HepG2 (cell line): ENCODE data around the gene KAT6B. TPM values are rescaled to one million over a fixed set of nuclear protein-coding genes. Genes with fewer than 3 reads are reported as not detected.

Source experiments
- ATAC-seq: fragments of 200-7000 bp; cut with Tn5 transposase; 3 replicates; pipeline ENCODE4 v1.9.1; 2020; ENCODE audit warnings: mild to moderate bottlenecking, moderate library complexity
- BruUV-seq: library from RNA; stranded (reverse); fragments of 400-500 nt; replicated peaks from 2 replicates; lab custom pipeline; 2021; lab: Mats Ljungman, UMichigan
- CTCF ChIA-PET: fragments of 300-600 bp; formaldehyde crosslinking; extraction: SDS; loops from one replicate; lab custom pipeline; 2021; ENCODE audit warnings: low total read pairs, inconsistent platforms, low intra/inter-chr PET ratio; lab: Yijun Ruan, JAX
- POLR2A ChIA-PET: fragments of 350-600 bp; sonication (Branson Sonifier 250); formaldehyde crosslinking; loops from one replicate; lab custom pipeline; 2020; ENCODE audit warnings: antibody characterized with exemption, inconsistent platforms; lab: Yijun Ruan, JAX
- DNase-seq: peaks from one replicate; pipeline ENCODE4 v3.0.0-alpha.2; 2015; ENCODE audit warnings: low spot score
- FAIRE-seq: peaks from 3 replicates; lab custom pipeline; 2011; peaks lifted over from hg19 to GRCh38; lab: Jason Lieb, UNC
- H2AFZ ChIP-seq: one replicate; pipeline ENCODE4 v1.6.1; 2011; ENCODE audit warnings: low read length, inconsistent platforms
- H3K27ac ChIP-seq: fragments of 300-600 bp; 3 replicates; pipeline ENCODE4 v1.8.0; 2011; ENCODE audit warnings: mixed run types, mild to moderate bottlenecking, mixed read lengths, low read length, inconsistent platforms; ENCODE audit not compliant: insufficient read depth; ENCODE audit errors: extremely low read length
- H3K27me3 ChIP-seq, 2 experiments: fragments of 200-600 bp in 1 of 2; 2 replicates in 1 of 2; 3 replicates in 1 of 2; pipeline versions ENCODE4 v1.6.0 to v1.8.0; 2011; ENCODE audit warnings: low read length in 2 of 2, mild to moderate bottlenecking in 2 of 2, moderate library complexity in 2 of 2, inconsistent platforms in 1 of 2; ENCODE audit not compliant: insufficient read depth in 2 of 2, control insufficient read depth in 1 of 2
- H3K36me3 ChIP-seq, 2 experiments: fragments of 200-600 bp in 1 of 2; replicated peaks in 1 of 2; 2 replicates in 1 of 2; 3 replicates in 1 of 2; pipeline versions ENCODE4 v1.5.1 to v1.8.0; 2011; ENCODE audit warnings: low read length in 2 of 2, inconsistent platforms in 1 of 2; ENCODE audit not compliant: insufficient read depth in 2 of 2, control insufficient read depth in 1 of 2
- H3K4me1 ChIP-seq: 2 replicates; pipeline ENCODE4 v1.5.1; 2012; ENCODE audit warnings: low read length, inconsistent platforms; ENCODE audit not compliant: insufficient read depth
- H3K4me2 ChIP-seq: 2 replicates; pipeline ENCODE4 v1.6.0; 2011; ENCODE audit warnings: low read depth, low read length, inconsistent platforms
- H3K4me3 ChIP-seq, 3 experiments: fragments of 200-600 bp in 1 of 3; sonication (generic), shearing (Covaris generic) in 1 of 3; replicated peaks in 1 of 3; 2 replicates each; pipeline ENCODE4 v1.5.1; 2011 to 2016; ENCODE audit warnings: low read length in 3 of 3, inconsistent platforms in 2 of 3, low read depth in 2 of 3, mild to moderate bottlenecking in 2 of 3, control low read depth in 1 of 3, mixed read lengths in 1 of 3; ENCODE audit not compliant: insufficient read depth in 1 of 3
- H3K79me2 ChIP-seq: one replicate; pipeline ENCODE4 v1.6.1; 2011; ENCODE audit warnings: low read length, inconsistent platforms; ENCODE audit not compliant: insufficient read depth
- H3K9ac ChIP-seq: 2 replicates; pipeline ENCODE4 v1.6.0; 2011; ENCODE audit warnings: mild to moderate bottlenecking, low read depth, low read length, inconsistent platforms; ENCODE audit not compliant: insufficient read depth
- H3K9me3 ChIP-seq: 2 replicates; pipeline ENCODE4 v1.5.1; 2012; ENCODE audit warnings: mild to moderate bottlenecking, low read length
- H4K20me1 ChIP-seq: 2 replicates; pipeline ENCODE4 v1.6.0; 2011; ENCODE audit warnings: inconsistent platforms, mild to moderate bottlenecking, low read length, moderate library complexity; ENCODE audit not compliant: insufficient read depth
- ATF1 ChIP-seq: IDR thresholded peaks from 2 replicates; pipeline ENCODE4 v1.6.1; 2016; ENCODE audit warnings: mild to moderate bottlenecking, control low read depth
- CREB1 ChIP-seq, 2 experiments: fragments of 450-650 bp in 1 of 2; IDR thresholded peaks; 2 replicates each; pipeline ENCODE4 v1.6.1; 2016 to 2017; ENCODE audit warnings: control low read depth in 1 of 2, mild to moderate bottlenecking in 1 of 2, missing compliant biosample characterization in 1 of 2, missing genetic modification characterization in 1 of 2
- FOXC1 ChIP-seq: sonication (generic); formaldehyde crosslinking; IDR thresholded peaks from 2 replicates; pipeline ENCODE4 v1.8.0; 2022; ENCODE audit warnings: mild to moderate bottlenecking, missing genetic modification reagents, borderline replicate concordance
- HHEX ChIP-seq: IDR thresholded peaks from 2 replicates; pipeline ENCODE4 v1.6.1; 2016; ENCODE audit warnings: control low read depth
- HNRNPLL ChIP-seq: fragments of 200-400 bp; formaldehyde crosslinking; IDR thresholded peaks from 2 replicates; pipeline ENCODE4 v1.6.1; 2017; ENCODE audit warnings: mild to moderate bottlenecking, low read depth, low read length; ENCODE audit not compliant: poor library complexity, severe bottlenecking
- IRX3 ChIP-seq: sonication (generic); formaldehyde crosslinking; IDR thresholded peaks from 2 replicates; pipeline ENCODE4 v1.8.1; 2023; ENCODE audit warnings: mild to moderate bottlenecking, low read depth, missing genetic modification reagents, borderline replicate concordance
- RNF2 ChIP-seq: fragments of 450-650 bp; conservative IDR thresholded peaks from 2 replicates; pipeline ENCODE4 v1.6.1; 2016; ENCODE audit warnings: low read depth
- TRIM24 ChIP-seq: sonication (generic); formaldehyde crosslinking; IDR thresholded peaks from 2 replicates; pipeline ENCODE4 v1.8.0; 2022; ENCODE audit warnings: mild to moderate bottlenecking, missing genetic modification reagents
- ZFP36 ChIP-seq: fragments of 150-350 bp; IDR thresholded peaks from 2 replicates; pipeline ENCODE4 v1.6.1; 2018; ENCODE audit warnings: borderline replicate concordance, low read length, low read depth; ENCODE audit not compliant: partially characterized antibody
- ZFP62 ChIP-seq: sonication (generic); formaldehyde crosslinking; IDR thresholded peaks from 2 replicates; pipeline ENCODE4 v1.4.0; 2020; ENCODE audit warnings: missing genetic modification reagents
- ZNF180 ChIP-seq: sonication (generic); formaldehyde crosslinking; IDR thresholded peaks from 2 replicates; pipeline ENCODE4 v1.4.0; 2020; ENCODE audit warnings: low read depth, missing genetic modification reagents, borderline replicate concordance
- ZNF24 ChIP-seq: fragments of 450-650 bp; IDR thresholded peaks from 2 replicates; pipeline ENCODE4 v1.6.1; 2017; ENCODE audit warnings: antibody characterized with exemption, mild to moderate bottlenecking
- ZNF296 ChIP-seq: sonication (generic); formaldehyde crosslinking; conservative IDR thresholded peaks from 2 replicates; pipeline ENCODE4 v1.5.0; 2020; ENCODE audit warnings: mild to moderate bottlenecking, missing genetic modification reagents
- ZNF34 ChIP-seq: sonication (generic); formaldehyde crosslinking; IDR thresholded peaks from 2 replicates; pipeline ENCODE4 v1.4.0; 2020; ENCODE audit warnings: mild to moderate bottlenecking, missing genetic modification reagents, borderline replicate concordance
- ZNF383 ChIP-seq: sonication (generic); formaldehyde crosslinking; IDR thresholded peaks from 2 replicates; pipeline ENCODE4 v1.4.0; 2020; ENCODE audit warnings: missing genetic modification reagents, mild to moderate bottlenecking, borderline replicate concordance
- ZNF792 ChIP-seq: IDR thresholded peaks from 2 replicates; pipeline ENCODE4 v1.6.1; 2016
- ZSCAN22 ChIP-seq: sonication (generic); formaldehyde crosslinking; IDR thresholded peaks from 2 replicates; pipeline ENCODE4 v1.4.0; 2020; ENCODE audit warnings: mild to moderate bottlenecking, missing genetic modification reagents
- WGBS: methylation state at CpG from one replicate; pipeline ENCODE4 v1.1.6; 2017; ENCODE audit warnings: low lambda C conversion rate; 5-methylcytosine and 5-hydroxymethylcytosine counted together
- in situ Hi-C: cut with HindIII; loops from 2 replicates; pipeline ENCODE4 v1.10.0; 2017; ENCODE audit warnings: low pct_unique_long_range_greater_than_20kb; ENCODE audit not compliant: extremely low pct_ligation_motif_present
- intact Hi-C: fragments of 100-400 bp; cut with micrococcal nuclease; formaldehyde crosslinking; loops from one replicate; pipeline ENCODE4 v1.10.0; 2022; ENCODE audit not compliant: unreplicated experiment
- polyA plus RNA-seq, 8 experiments: library from polyadenylated mRNA; depleted of rRNA in 3 of 8; stranded (reverse) in 7 of 8; unstranded in 1 of 8; fragments of >200 nt; fragmentation: Illumina TruSeq in 4 of 8; extraction: Trizol in 4 of 8; gene quantifications; 2 replicates each; pipeline versions ENCODE4 v1.2.1 to v1.2.3, GENCODE V29; 2011 to 2016; ENCODE audit warnings: low read depth in 4 of 8, missing spikeins in 1 of 8, mixed read lengths in 1 of 8; ENCODE audit not compliant: insufficient read depth in 1 of 8
- total RNA-seq, 5 experiments: library from RNA; depleted of rRNA; stranded (reverse); fragments of >200 nt; fragmentation: Illumina TruSeq; extraction: Trizol; gene quantifications; 2 replicates each; pipeline ENCODE4 v1.2.3, GENCODE V29; 2016; ENCODE audit warnings: low read depth in 1 of 5
- TF ChIP-seq, protein P1 (sequence below): sonication (generic); formaldehyde crosslinking; IDR thresholded peaks from 2 replicates; pipeline ENCODE4 v1.4.0; 2020; ENCODE audit warnings: missing genetic modification reagents
- TF ChIP-seq, protein P2 (sequence below): sonication (generic); formaldehyde crosslinking; IDR thresholded peaks from 2 replicates; pipeline ENCODE4 v1.8.1; 2023; ENCODE audit warnings: mild to moderate bottlenecking, missing genetic modification reagents, borderline replicate concordance
- TF ChIP-seq, protein P3 (sequence below): sonication (generic); formaldehyde crosslinking; IDR thresholded peaks from 2 replicates; pipeline ENCODE4 v1.4.0; 2020; ENCODE audit warnings: missing genetic modification reagents

The KAT6B gene
- total and polyA plus RNA-seq, 2 of the 13 experiments (the other 11 are each of a cell fraction or from before 2014, with no cell fraction given): 3.0 to 9.5 TPM

DNA sequence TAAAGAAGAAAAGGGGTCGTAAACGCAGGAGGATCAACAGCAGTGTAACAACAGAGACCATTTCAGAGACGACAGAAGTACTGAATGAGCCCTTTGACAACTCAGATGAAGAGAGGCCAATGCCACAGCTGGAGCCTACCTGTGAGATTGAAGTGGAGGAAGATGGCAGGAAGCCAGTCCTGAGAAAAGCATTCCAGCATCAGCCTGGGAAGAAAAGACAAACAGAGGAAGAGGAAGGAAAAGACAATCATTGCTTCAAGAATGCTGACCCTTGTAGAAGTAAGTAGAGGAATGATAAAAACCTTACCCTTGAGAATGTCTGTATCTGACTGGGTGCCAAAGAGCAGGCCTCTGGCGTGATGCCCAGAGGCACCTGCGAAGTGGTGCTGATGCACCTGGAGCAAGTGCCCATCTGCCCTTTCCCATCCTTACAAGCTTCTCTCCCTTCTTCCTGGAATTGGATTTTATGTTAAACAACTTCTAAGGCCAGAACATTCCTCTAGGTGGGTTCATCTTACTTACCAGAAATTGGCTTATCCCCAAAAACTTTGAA lies 198.6 kb downstream of the KAT6B start:
- POLR2A ChIA-PET: no interaction called here
- BruUV-seq: no TSS peak
- 96% methylated on average over 5 of the region's 5 CpGs for WGBS
- in situ Hi-C loops (loop anchor here (10.0 kb wide), 1 partner anchor 780 kb away; no protein-coding TSS in a partner anchor), intact Hi-C loops (loop anchor here (5.0 to 10.0 kb wide), 2 partner anchors 128 to 260 kb away; no protein-coding TSS in a partner anchor)
- H4K20me1 ChIP-seq: no peaks in the 10 kb centered on the region
- FAIRE-seq (no peak), DNase-seq (no peak), ATAC-seq (no peak)
- H3K27ac ChIP-seq: no peak overlapping the region
- peaks cover 24 to 64% of the 10 kb centered on the region in 2 experiments for H3K36me3 ChIP-seq
- H3K79me2 ChIP-seq: no peaks in the 10 kb centered on the region
- TF ChIP-seq CREB1 (IDR thresholded peaks at IDR 0.05) (no peak), CREB1 (CRISPR knock-in tag; IDR thresholded peaks at IDR 0.05) (no peak), ZNF34 (CRISPR knock-in tag) (no peak), ATF1 (no peak), ZNF180 (CRISPR knock-in tag) (no peak), TRIM24 (no peak), HHEX (CRISPR knock-in tag) (no peak), RNF2 (no peak), ZSCAN22 (no peak), FOXC1 (CRISPR knock-in tag) (no peak), ZFP36 (no peak), ZNF24 (no peak), HNRNPLL (no peak), ZNF383 (CRISPR knock-in tag) (no peak), IRX3 (CRISPR knock-in tag) (no peak), ZNF296 (CRISPR knock-in tag) (no peak), ZNF792 (no peak), ZFP62 (CRISPR knock-in tag) (no peak)
- TF ChIP-seq, protein P1, sequence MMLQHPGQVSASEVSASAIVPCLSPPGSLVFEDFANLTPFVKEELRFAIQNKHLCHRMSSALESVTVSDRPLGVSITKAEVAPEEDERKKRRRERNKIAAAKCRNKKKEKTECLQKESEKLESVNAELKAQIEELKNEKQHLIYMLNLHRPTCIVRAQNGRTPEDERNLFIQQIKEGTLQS (CRISPR knock-in tag): no peak
- TF ChIP-seq, protein P2, sequence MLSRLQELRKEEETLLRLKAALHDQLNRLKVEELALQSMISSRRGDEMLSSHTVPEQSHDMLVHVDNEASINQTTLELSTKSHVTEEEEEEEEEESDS: no peak
- TF ChIP-seq, protein P3, sequence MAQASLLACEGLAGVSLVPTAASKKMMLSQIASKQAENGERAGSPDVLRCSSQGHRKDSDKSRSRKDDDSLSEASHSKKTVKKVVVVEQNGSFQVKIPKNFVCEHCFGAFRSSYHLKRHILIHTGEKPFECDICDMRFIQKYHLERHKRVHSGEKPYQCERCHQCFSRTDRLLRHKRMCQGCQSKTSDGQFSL (CRISPR knock-in tag): no peak
- no peaks in the 10 kb centered on the region for H3K9me3 ChIP-seq
- no peak overlapping the region for H3K4me2 ChIP-seq
- no peak overlapping the region for H2AFZ ChIP-seq
- H3K9ac ChIP-seq: no peak overlapping the region
- H3K4me1 ChIP-seq: peaks cover 21% of the 10 kb centered on the region
- no peaks in the 10 kb centered on the region for H3K27me3 ChIP-seq
- CTCF ChIA-PET: no interaction called here
- no peak overlapping the region for H3K4me3 ChIP-seq
